T47D (cell line): ENCODE results near the gene LILRA6.
"Not testable (repeated sequence)": the region's sequence is repeated elsewhere in the genome, so short reads cannot be mapped to it uniquely, and the experiment has no call there.

Experiments used
- DNase-seq, 2 experiments: peaks; one replicate each; pipeline versions ENCODE4 v3.0.0 to v3.0.0-alpha.2; 2011 to 2012; ENCODE audit warnings: low read depth in 1 of 2, low spot score in 1 of 2
- JUND ChIP-seq: IDR thresholded peaks from 2 replicates; pipeline ENCODE4 v1.6.1; 2012; ENCODE audit warnings: low read depth
- in situ Hi-C: cut with HindIII; loops from 2 replicates; pipeline ENCODE4 v1.10.0; 2016; ENCODE audit warnings: low sequenced_read_pairs, low pct_unique_long_range_greater_than_20kb

The LILRA6 gene

DNA sequence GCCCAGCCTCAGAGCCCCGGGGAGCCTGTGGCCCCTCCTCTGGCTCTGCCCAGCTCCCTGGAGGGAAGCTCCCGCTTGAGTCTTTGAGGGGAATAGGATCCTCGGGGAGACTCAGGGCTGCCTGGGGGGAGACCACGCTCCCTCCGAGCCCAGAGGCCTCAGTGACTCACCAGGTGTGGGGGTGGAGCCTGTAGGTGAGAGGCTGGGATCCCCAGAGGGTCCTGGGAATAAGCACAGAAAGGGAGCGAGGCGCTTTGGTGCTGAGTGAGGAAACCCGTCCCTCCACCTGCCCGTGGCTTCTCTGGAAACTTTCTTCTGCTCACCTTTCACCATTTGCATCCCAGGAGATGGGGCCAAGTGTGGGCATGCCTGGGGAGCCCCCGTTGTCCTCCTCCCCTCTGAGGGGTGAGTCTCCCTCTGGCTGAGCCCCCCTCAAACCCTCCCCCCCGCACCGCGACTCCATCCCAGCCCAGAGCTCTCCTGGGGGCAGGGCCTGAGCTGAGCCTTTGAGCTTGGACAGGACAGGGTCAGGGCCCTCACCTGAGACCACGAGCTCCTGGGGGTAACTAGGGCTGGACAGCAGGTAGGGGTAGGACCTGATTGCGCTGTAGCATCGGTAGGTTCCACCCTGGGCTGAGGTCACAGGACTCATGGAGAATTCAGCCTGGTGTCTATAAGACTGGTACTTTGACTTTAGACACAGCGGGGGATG lies 11.8 kb upstream of the LILRA6 start:
- no peak for TF ChIP-seq JUND
- DNase-seq = no peak
- in situ Hi-C loops = no loop called here

DNA sequence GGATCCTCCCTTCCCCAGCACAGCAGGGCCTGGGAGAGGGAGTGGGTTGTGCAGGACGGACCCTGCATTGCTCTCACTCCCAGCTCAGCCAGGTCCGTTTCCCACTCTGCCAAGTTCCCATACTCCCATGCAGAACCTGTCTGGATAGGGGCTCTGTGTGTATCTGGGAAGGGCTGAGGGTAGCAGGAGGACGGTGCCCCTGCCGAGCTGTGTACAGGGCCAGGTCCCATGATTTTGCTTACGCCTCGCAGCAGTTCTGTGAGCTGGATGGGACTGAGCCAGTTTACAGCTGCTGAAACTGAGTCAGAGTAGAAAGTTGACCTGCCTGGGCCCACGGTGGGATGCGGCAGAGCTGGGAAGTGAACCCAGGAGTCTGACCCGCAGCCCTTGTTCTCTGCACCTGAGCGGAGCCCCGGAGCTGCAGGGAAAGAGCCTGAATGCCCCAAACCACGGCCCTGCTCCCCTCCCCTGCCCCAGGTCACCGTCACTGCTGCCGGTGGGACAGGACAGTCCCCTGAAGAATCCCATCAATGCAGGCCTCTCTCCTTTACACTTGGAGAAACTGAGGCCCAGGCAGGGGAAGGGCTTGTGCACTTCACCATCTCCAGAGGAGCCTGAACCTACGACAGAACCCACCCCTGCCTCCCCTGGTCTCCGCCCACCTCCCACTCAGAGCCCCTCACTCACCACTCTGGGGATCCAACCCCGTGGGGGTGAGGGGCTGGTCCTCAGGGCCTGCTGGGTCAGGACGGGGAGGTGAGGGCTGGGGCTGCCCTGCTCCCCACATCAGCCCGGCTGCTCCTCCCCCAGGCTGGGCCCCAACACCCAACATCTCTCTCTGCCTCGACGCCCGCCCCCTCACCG lies 11.0 kb upstream of the LILRA6 start:
- TF ChIP-seq JUND = no peak
- no peak for DNase-seq
- in situ Hi-C loops = no loop called here

DNA sequence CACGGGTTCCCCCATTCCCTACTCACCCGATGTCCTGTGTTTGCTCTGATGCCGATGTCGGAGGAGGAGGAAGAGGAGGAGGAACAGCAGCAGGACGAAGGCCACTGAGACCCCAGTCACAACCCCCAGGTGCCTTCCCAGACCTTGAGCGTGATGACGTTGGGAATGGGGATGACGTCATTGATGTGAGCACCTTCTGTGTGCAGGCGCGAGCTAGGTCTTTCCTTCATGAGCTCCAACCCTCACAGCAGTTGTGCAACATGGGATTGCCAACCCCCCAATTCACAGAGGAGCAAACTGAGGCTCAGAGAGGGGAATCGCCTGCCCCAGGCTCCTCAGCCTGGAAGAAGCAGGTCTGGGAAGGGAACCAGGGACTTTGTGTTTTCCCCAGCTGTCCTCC lies 10.3 kb upstream of the LILRA6 start:
- TF ChIP-seq JUND = no peak
- in situ Hi-C loops = no loop called here
- DNase-seq = no peak

DNA sequence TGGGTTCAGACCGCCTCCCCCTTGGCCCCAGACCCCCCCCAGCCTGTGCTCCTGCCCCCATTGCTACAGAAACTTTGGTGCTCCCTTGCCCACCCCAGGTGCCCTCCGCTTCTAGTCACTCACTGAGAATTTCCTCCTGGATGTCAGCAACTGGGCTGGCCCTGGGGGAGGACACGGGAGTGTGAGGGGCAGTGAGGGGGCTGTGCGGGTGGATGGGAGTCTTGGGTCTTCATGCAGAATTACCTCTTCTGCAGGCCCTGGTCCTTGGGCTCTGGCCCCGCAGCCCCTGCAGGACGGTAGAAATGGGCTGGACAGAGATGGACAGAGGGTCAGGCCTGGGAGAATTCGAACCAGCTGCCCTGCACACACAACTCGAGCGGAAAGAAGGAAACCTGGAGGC lies 9.7 kb upstream of the LILRA6 start:
- in situ Hi-C loops = no loop called here
- no peak for DNase-seq
- TF ChIP-seq JUND = no peak

DNA sequence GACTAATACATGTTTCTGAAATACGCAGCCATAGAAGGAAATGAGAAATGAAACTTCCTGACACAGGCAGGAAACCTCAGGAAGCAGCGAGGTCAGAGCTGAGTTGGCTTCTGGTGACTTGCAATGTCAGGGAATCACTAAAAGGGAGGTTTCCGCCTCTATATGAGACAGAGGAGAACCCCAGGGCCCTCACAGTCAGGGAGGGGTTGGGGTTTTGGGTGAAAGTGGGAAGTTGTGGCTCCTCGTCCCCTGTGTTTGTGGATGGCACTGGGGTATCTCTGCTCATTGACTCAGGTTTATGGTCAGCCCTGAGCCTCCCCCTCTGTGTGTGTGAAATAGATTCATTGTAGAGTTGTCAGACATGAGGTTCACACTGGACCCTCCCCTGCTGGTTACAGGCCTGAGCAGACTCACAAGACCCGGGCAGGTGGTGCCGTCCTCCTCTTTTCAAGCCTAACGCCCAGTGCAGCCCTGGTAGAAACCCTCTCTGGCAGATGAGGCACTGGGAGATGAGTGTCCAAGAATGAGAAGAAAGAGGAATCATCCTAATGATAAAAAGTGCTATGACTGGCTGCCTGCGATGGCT lies 5.5 kb upstream of the LILRA6 start:
- no peak for DNase-seq

DNA sequence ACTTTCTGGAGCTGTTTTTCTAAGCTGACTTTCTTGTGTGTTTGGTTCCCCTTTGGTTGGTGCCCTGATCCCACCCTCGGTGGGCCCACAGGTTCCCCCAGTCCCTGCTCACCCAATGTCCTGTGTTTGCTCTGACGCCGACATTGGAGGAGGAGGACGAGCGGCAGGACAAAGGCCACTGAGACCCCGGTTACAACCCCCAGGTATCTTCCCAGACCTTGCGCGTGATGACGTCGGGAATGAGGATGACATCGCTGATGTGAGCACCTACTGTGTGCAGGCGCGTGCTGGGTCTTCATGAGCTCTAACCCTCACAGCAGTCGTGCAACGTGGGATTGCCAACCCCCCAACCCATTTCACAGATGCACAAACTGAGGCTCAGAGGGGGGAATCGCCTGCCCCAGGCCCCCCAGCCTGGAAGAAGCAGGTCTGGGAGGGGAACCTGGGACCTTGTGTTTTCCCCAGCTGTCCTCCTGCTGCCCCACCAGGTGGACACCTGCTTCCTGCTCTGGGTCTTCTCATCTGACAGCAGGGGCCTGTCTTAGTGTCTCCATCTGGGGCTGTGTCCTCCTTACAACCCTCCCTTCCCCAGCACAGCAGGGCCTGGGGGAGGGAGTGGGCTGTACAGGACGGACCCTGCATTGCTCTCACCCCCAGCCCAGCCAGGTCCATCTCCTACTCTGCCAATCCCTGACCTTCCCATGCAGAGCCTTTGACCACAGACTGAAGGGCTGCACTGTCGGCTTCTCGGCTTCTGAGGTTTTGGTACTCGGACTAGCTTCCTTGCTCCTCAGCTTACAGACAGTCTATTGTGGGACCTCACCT lies 4.7 kb upstream of the LILRA6 start:
- in situ Hi-C loops = no loop called here
- no peak for DNase-seq

More for the DNA sequence above, 5.5 kb upstream of the LILRA6 start:
- in situ Hi-C loops = no loop called here
- no peak for TF ChIP-seq JUND

DNA sequence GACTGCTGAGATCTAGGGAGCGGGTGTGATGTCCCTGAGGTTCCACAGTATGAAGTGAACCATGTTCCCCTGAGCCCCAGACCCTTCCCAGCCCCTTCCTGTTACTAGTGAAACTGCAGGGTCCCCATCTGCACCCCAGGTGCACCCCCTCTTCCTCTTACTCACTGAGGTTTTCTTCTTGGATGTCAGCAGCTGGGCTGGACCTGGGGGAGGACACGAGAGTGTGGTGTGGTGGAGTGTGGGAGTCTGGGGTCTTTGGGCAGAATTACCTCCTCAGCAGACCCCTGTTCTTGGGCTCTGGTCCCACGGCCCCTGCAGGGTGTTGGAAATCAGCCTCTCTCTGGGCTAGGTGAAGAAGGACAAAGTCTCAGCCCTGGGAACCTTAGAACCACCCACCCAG lies 3.3 kb upstream of the LILRA6 start:
- no peak for DNase-seq
- in situ Hi-C loops = no loop called here
- TF ChIP-seq JUND = no peak

More for the DNA sequence above, 4.7 kb upstream of the LILRA6 start:
- no peak for TF ChIP-seq JUND

DNA sequence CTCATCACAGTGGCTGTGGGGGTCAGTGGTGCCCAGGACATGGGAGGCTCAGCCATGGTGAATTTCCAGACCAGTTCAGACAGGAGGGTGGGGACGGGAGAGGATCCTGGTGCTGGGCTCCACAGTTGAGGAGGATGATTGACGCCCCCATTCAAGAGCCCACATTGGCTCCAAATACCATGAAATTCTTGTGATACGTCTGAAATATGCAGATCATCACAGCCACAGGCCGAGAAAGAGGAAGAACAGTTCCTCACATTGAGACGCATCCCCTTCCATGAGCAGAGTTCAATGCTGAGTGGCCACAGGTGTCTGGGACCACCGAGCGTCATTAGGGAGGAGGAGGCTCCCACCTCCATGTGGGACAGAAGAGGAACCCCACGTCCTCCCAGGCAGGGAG lies 1.2 kb upstream of the LILRA6 start:
- DNase-seq, in situ Hi-C loops: not testable (repeated sequence)

DNA sequence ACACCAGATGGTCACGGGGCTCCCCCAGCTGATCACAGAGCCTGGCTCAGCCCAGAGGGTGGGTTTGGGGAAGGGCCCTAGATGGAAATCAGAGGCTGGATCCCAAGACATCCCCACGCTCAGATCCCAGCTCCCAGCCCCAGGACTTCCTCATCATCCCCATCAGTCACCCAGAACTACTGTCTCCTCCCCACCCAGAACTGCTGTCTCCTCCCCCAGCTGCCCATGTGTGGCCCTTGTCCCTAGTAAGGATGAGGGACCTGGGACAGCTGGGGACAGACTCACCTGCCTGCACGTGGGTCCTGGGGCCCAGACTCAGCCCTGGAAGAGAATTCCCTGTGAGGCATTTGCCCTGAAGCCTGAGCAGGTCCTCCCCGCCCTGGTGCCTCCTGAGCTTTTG lies 356 bp downstream of the LILRA6 start:
- DNase-seq, in situ Hi-C loops: not testable (repeated sequence)

DNA sequence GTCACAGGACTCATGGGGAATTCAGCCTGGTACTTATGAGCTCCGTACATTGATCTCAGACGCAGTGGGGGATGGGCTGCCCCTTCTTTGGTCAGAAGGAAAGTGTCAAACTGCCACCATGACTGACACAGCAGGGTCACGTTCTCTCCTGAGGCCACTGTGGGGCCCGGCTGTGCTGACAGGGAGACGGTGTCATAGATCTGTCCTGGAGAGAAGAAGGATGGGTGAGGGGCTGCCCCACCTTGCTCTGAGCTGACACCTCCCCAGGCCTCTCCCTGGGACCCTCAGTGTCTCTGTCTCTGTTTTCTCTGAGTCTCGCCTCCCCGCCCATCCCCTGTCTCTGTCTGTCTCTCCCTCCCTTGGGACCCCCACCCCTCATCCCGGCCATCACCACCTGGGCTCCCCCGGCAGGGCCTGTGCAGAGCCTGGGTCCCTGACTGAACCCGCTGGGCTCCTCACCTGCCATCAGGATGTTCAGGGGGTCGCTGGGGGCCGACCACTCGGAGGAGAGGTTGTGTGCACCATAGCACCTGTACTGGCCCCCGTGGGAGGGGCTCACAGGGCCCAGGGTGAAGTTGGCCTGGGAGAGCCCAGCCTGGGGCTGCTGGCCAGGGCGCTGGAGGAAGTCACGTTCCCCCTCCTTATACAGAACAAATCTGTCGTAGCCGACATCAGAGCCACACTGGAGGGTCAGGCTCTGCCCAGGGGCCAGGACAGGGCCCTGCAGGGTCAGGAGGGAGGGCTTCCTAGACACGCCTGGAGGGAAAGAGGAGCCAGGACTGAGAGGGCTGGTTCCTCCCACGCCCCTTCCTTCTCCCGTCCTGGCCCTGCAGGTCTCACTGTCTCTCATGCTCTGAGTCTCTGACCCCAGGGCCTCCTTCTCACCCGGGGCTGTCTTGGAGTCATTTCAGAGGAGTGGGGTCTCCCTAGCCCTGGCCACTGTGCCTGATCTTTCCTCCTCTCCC lies 1.9 kb downstream of the LILRA6 start:
- DNase-seq, in situ Hi-C loops: not testable (repeated sequence)

DNA sequence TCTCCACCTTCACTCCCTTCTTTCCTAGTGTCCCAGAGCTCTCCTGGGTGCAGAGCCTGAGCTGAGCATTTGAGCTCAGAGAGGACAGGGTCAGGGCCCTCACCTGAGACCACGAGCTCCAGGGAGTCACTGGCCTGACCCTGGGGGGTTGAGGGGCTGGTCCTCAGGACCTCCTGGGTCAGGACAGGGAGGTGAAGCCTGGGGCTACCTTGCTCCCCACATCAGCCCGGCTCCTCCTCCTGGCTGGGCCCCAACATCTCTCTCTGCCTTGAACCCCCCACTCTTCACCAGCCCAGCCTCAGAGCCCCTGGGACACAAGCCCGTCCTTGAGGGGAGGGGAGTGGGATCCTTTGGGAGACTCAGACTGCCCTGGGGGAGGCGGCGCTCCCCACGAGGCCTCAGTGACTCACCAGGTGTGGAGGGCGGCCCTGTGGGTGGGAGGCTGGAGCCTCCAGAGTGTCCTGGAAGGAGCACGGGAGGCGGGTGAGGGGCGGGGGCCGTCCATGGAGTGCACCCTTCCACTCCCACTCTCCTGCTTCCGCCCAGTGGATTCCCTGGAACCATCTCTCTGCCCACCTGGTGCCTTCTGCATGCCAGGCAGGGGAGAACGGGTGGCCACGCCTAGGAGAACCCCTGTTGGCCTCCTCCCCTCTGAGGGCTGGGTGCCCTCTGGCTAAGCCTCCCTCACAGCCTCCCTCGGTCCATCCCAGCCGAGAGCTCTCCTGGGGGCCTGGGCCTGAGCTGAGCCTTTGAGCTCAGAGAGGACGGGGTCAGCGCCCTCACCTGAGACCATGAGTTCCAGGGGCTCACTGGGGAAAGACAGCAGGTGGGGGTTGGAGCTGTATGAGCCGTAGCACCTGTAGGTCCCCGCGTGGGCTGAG lies 2.9 kb downstream of the LILRA6 start:
- in situ Hi-C loops, DNase-seq: not testable (repeated sequence)
